Medulla oblongata (tissue), 1 donor: ENCODE data around the gene ANKS1A.

ENCODE experiments used
- DNase-seq: peaks from one replicate; pipeline ENCODE4 v3.0.0-alpha.2; 2015; ENCODE audit errors: extremely low spot score

The ANKS1A gene

DNA sequence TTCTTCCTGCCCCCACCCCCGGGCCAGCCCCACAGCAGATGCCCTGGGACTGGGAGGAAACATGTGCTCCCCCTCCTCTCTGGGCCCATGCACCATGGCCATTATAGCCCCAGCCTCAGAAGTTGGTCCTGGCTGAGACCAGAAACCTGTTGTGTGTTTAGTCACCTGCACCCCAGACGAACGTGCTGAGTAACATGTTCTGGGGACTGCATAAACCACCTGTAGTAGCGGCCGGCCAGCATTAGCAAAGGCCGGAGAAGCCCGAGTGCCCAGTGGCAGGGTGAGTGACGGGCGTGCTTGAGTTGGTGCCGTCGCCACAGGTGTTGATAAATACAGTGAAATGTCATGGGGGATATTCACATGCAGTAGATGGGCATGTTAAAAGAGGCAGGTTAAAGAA is 178.2 kb downstream of the ANKS1A start:
- DNase-seq: no peak

DNA sequence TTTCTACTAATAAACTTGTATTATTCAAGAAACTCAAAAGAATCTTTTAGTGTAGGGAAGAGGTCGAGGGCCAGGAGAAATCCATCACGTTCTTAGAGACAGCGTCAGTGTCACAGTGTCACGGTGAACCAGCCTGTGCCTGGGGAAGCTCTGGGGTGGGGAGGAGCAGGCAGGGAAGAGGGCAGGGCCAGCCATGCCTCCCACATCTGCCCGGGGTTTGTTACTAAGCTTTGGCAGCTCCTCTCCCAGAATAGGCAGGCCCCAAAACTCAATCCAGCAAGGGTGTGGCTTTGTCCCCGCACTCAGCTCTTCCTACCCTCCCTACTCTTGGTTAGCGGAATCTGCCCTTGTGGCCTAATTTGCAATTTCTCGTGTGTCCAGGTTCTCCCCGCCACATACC is 179.2 kb downstream of the ANKS1A start:
- DNase-seq: no peak

DNA sequence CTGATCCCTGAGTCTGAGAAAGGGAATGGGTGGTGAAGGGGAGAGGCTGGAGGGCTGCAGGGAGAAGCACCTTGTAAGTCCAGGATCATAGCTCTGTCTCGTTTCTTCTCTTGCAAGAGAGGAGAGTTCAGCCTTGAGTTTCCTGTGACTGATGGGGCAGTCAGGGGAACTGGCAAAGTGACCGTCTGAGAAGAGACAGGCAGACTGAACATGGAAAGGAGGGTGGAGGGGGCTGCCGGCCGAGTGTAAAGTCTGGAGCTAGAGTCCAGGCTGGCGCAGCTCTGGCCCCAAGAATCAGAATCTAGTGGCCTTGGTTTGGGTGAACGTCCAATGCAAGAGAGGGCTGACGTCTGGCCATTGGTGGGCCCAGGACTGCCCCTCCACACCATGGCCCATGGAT is 179.6 kb downstream of the ANKS1A start:
- DNase-seq: no peak

DNA sequence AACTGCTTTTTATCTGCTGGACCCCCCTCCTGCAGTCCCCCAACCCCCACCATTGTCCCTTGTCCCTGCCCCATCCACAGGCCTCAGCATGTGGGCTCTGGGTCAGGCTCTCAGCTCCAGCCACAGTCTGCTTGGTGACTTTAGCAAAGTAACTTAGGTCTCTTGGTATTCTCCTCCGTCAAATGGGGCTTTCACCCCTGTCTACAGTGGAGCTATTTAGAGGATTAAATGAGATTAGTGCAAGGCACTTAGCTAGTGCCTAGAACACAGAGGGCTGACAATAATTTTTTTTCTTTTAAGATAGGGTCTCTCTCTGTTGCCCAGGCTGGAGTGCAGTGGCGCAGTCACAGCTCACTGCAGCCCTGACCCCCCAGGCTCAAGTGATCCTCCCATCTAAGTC is 180.2 kb downstream of the ANKS1A start:
- no peak for DNase-seq

DNA sequence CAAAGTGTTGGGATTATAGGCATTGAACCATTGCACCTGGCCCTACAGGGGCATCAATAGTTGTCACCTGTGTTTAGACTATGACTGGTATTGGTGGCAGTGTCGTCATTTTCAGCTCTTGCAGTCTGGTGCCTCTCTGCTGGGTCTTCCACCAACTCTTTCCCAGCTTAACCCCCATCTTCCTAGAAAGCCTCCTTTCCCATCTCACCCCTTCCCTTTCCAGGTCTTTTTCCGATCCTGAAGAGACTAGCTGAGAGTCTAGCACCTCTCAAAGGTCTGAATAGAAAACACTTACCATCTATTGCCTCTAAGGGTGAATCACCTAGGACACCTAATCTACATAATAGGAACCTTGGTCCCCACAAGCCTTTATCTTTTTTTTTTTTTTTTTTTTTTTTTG is 181.1 kb downstream of the ANKS1A start:
- no peak for DNase-seq

DNA sequence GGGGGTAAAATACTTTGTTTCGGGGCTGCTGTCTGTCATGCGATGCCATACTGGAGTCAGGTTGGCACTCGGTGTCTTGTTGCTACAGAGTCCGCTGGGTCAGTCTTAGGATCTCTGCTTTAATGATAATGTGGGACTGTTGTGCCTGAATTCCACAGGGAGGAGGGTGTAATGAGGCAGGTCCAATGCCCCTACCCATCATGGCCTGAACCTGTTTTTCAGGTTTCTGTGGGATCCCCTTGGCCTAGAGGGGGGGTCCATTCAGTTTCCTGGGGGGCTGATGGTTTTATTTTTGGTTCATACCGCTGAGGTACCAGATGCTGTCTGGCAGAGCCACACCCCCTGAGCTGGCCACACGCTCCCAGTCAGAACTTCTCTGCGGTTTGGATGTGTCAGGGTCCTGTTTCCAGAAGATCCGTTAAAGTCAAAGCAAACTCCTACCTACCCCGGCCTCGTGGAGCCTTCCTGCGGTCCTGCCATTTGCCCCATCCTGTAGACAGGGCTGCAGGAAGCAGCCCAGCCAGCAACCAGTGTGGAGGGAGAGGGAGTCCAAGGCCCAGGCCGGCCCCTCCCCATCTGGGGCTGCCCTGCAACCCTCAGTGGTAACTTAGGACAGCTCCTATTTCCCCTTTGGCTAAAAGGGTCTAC is 182.4 kb downstream of the ANKS1A start:
- no peak for DNase-seq

DNA sequence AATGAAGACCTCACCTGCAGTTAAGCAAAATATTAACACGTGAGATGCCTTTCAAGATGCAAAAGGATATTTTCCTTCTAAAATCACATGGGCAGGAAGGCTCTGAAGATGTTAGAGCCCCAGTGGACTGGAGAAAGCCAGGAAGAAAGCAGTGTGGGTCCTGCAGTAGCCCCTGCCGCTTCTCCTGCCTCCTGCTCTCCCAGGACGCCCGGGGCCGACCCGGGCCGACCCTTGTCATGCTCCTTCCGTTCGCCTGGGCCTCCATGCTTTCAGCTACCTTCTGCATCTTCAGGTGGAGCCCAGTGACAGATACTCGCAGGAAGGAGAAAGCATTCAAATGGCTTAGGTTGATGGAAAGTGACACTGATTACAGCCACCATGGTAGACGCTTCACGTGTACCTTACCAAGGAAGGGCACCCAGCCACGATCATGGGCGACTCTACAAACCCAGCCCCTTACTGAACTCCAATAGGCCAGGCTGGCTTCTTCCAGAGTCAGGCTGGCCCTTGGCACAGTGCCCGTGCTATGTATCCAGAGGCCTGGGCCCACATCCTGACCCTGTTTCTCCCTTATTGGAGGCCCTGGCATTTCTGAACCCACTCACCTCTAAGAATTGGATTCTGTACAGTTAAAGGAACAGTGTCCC is 183.1 kb downstream of the ANKS1A start:
- no peak for DNase-seq

DNA sequence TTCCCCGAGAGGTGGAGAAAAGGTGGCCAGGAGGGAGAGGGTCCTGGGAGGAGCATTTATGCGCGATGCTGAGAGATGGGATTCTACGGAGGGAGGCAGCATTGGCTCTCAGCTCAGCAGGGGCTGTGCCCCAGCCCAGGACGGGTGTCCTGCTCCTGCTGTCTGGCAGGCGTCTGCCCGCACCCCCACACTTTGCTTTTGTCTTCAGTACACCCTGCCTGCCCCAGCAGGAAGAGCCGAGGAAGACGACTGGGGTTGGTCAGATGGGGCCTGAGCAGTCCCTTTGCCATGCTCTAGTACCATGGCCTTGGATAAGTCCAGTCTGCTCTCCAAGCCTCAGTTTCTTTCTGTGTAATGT is 183.6 kb downstream of the ANKS1A start:
- DNase-seq: no peak

DNA sequence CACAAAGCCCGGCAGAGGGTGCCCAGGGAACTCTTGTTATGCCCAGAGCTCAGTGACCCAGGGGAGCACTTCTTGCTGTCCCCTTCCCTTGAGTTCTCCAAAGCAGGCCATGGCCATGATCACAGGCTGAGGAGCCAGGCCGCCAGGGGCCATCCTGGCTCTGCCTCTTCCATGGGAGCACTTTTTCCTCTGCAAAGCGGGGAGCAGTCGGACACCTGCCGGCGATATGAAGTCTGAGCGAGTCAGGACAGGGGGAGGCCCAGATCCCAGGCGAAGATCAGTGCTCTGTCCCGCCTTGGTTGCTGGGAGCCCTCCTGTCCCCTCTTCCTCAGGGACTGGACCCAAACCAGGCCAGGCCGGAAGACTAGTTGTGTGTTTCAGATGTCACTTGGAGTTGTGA is 184.2 kb downstream of the ANKS1A start:
- DNase-seq: no peak

DNA sequence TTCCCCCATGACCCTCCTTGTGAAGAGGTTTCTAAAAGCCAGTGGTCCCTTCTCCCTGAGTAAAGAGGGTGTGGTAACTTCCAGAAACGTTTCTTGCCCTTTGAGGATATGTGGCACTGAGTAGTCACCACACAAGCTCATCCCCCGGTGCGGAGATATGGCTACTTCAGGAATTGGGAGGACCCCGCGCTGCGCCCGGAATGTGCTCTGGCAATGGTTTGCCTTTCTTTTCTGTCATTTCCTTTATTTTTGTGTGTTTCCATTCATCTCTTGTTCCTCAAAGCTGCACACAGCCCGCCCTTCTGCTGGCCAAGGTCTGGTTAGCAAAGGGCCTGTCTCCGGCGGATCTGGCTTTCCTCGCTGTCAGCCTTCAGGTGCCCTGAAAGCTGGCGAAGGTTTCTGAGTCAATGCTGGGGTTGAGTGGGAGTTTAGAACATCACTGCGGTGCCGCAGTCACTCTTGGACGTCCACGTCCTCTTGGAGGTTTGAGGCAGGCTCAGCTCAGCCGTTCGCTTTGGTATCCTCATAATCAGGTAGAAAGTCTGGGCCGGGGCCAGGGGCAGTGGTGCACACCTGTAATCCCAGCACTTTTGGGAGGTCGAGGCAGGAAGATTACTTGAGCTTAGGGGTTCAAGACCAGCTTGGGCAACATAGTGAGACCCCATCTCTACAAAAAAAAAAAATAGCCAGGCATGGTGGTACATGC is 184.9 kb downstream of the ANKS1A start:
- DNase-seq: no peak

DNA sequence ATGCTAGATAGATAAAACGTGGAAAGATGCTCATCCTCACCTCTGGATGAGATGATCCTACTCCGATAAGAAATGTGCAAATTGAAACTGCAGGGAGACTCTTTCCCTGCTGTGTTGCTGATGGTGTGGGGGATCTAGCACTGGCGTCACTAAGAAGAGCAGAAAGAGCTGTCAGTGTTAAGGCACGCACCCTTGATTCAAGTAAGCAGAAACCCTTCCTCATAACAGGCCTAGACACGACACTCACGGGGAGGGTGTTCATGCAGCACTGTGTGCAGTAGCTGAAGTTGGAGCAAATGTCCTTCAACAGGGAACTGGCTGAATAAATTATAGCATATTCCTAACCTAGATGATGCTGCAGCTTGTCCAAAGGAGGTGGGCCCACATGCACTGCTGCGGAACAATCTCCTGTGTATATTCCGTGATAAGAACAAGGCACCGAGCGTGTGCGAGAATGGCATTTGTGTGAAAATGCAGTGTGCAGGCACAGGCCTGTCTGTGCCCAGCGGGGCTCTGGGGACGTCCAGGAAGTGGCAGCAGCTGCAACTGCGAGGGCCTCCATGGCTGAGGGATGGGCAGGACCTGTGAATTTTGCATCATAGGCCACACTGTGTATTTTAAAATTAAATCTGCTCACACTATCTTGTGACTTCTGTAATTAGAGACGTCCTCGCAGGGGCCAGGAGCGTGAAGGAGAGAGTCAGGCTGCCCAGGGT is 188.1 kb downstream of the ANKS1A start:
- no peak for DNase-seq

DNA sequence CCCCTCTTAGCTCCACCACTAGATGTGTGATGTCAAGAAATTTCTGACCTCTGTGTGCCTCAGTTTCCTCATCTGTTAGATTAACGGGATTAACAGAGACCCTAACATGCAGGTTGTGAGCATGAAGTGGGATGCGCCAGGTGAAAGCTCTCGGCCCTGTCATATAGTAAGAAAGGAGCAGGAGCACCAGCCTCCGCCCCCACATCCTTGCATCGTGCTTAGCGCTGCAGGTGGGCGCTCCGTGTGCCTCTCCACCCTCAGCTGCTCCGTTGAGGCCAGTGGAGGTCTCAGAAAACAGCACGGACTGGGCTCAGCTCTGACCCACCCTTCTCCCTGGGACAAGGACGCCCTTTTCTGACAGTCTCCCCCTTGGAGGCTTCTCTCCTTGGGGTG is 188.7 kb downstream of the ANKS1A start:
- no peak for DNase-seq

DNA sequence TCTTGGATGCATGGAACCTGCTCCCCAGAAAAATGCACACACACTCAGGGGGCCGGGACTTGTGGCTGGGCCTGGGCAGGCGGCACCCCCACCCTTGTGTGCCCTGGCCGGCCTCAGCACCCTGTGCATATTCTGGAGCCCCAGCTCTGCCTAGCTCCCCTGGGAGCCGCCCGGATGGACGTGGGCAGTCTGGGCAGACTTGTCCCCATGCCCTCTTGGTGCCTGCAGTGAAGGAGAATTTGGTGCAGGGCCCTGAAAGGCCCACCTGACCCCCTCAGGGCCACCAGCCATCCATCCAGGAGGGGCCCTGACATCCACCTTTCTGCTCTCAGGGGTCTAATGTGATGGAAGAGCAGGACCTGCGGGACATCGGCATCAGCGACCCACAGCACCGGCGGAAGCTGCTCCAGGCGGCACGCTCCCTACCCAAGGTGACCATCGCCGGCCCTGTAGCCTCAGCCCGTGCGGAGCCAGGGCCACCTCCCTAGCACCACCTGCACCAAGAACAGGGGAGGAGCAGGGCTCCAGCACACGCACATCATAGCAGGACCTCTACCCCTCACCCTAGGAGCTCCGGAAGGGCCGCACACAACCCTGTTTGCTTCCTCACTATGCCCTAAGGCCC is 189.3 kb downstream of the ANKS1A start:
- DNase-seq: no peak

DNA sequence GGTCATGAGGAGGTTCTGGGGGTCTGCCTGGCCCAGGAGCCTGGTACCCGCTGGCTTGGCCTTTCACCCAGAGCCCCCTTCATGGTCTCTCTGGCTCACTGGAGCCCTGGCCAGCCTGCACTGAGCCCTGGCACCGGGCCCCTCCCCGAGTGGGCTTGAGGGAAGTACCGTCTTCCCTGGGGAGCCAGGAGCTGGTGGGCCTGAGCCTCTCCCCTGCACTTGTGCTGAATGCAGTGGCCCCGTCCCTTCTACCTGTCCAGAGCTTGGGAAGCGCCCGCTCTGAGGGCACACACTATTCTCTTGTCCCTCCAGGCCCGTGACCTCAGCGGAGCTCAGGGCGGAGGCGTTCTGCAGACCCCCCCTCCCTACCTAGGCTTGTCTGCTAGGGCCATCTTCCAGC is 189.8 kb downstream of the ANKS1A start:
- no peak for DNase-seq

DNA sequence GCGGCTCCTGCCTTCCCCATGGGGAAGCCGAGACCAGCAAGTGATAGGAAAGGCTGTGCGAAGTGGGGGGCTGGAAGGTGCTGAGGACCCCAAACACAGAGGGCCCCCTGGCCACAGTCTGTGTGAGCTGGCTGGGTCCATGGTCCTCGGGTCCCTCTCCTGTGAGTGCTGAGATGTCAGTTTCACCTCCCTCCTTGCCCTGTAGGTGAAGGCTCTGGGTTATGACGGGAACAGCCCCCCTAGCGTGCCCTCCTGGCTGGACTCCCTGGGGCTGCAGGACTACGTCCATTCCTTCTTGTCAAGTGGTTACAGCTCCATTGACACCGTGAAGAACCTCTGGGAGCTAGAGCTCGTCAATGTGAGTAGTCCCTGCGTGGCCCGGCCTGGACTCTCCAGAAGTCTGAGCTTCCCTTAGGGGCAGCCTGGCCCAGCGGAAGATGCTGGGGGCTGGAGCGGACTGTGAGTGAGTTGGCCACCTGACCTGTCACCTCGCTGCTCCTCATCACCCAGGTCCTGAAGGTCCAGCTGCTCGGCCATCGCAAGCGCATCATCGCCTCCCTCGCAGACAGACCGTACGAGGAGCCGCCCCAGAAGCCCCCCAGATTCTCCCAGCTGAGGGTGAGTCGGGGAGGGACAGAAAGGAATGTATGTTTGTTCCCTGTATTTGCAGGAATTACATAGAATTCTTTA is 190.4 kb downstream of the ANKS1A start:
- DNase-seq: no peak

DNA sequence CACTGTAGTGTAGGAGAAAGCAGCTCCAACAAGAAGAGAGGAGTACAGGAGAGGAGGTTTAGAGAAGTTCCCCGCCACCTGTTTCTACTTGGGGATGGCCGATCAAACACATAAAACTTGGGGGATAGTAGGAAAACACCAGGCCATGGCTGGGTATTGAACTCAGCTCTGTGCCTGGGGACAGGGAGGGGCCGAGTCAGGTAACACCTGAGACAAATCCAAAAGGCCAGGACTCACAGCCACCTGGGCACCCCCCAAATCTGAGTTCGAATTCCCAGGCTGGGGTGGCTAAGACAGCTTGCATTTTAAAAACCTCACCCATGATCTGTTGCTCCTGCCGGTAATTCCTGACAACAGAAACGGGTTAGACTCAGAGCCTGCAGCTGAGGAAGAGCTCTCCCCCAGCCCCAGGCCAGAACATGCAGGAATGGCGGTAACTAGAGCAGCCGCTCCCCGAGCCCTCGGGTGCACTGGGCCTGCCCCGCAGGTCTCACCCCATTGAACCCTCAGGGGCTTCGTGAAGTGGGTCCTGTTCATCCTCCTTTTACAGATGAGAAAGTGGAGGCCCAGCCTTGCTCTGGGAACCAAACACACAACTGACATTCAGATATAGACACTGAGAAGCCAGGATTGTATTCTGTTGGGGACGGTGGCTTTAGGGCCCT is 191.1 kb downstream of the ANKS1A start:
- DNase-seq: no peak

DNA sequence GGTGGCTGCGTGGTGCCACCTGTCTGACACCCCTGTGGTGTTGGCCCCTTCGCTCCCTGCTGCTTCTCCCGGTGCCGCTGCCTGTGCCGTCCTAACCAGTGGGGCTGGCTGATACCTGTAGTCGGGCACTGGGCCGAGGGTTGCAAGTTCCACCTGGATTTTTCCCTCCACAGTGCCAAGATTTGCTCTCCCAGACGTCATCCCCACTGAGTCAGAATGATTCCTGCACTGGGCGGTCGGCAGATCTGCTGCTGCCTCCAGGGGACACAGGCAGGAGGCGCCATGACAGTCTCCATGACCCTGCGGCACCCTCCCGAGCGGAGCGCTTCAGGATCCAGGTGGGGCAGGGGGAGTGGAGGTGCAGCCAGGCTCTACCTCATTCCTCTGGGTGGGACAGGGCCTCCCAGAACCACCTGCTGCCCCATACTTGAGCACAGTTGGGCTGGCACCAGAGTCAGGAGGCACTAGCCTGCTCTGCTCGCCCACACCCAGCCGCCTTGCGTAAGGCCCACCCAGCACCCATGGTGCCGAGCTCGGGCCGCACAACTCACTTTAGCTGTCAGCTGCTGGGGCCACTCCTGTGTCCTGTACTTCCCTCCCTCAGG is 191.9 kb downstream of the ANKS1A start:
- DNase-seq: no peak

DNA sequence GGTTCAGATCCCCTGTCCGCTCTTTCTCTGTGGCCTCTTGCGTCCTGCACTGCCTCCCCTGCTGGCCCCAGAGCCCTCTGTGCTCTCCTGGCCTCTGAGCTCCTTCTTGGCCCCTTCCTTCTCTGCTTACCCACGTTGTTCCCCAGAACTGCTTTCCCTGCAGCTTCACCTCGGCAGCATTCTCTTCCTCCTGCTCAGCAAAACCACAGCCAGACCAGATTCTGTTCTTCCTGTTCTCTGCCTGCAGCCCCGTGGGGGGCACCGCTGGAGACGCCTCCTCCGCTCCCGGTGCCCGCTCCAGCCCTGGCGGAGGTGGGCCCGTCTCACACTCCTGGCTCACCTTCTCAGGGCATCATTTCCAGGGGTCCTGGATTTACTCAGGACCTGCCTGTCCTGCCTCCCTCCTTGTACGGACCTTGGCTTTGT is 192.4 kb downstream of the ANKS1A start:
- peak; percentile 51 for DNase-seq

DNA sequence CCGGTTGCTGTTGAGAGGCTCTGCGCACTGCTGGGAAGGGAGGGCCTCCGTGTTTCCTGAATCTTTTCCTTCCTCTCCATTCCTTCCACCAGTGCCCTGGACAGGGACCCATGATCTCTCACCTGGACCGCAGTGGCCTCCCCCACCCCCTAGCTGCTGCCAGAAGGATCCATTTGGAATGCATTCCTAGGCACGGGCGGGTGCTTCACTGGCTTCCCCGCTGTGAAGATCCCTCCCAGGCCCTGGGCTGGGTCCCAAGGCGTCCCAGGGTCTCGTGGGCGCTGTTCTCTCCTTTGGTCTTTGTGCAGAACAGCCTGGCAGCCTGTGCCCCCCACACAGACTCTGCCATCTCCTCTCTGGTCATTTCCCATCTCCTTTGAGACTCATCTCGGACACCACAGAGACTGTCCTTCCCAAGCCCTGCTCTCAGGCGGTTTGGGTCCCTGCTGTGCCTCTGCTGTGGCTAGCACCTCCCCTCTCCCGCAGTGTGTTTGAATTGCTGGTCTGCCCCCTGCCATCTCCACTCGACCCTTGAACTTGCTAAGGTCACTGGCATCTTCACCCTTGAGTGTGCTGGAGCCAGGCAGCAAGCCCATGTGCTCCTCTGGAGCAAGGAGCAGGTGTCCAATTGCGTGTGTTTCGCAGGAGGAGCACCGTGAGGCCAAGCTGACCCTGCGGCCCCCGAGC is 193.1 kb downstream of the ANKS1A start:
- DNase-seq: no peak
